B cell (primary cell): Measurements from ENCODE around the gene SLC25A21. TPM values are rescaled to one million over a fixed set of nuclear protein-coding genes. Genes with fewer than 3 reads are reported as not detected.

Experiments
- ATAC-seq: fragments of 200-7000 bp; cut with Tn5 transposase; one replicate; pipeline ENCODE4 v1.10.0; 2021; ENCODE audit warnings: low read depth, mild to moderate bottlenecking, moderate number of reproducible peaks, moderate library complexity
- CTCF ChIA-PET: fragments of 350-600 bp; sonication (Branson Sonifier 250); formaldehyde crosslinking; loops from one replicate; lab custom pipeline; 2021; ENCODE audit warnings: antibody characterized with exemption, inconsistent platforms; lab: Charles Lee
- POLR2A ChIA-PET: fragments of 350-600 bp; sonication (Branson Sonifier 250); formaldehyde crosslinking; loops from one replicate; lab custom pipeline; 2021; ENCODE audit warnings: antibody characterized with exemption; lab: Charles Lee
- DNase-seq: peaks from one replicate; pipeline ENCODE4 v3.0.0; 2013
- H2AFZ ChIP-seq: 2 replicates; pipeline ENCODE4 v1.6.1; 2012; ENCODE audit warnings: mild to moderate bottlenecking, low read depth, low read length; ENCODE audit not compliant: insufficient read depth, poor library complexity, severe bottlenecking
- H3K27ac ChIP-seq, 2 donors: 1 replicate in 1 of 2; 2 replicates in 1 of 2; pipeline ENCODE4 v1.5.1; 2012 to 2013; ENCODE audit warnings: low read length in 2 of 2, mild to moderate bottlenecking in 2 of 2, moderate library complexity in 1 of 2
- H3K27me3 ChIP-seq, 4 experiments: fragments of 200-600 bp in 1 of 4; sonication (generic) in 1 of 4; replicated peaks in 1 of 4; 1 replicate in 2 of 4; 2 replicates in 2 of 4; pipeline versions ENCODE4 v1.6.1 to v1.7.0; 2013 to 2016; ENCODE audit warnings: low read length in 3 of 4, mild to moderate bottlenecking in 2 of 4, mixed read lengths in 1 of 4, moderate library complexity in 1 of 4; ENCODE audit not compliant: insufficient read depth in 4 of 4, control insufficient read depth in 3 of 4; ENCODE audit errors: control extremely low read depth in 1 of 4
- H3K36me3 ChIP-seq, 2 experiments: replicated peaks in 1 of 2; 1 replicate in 1 of 2; 2 replicates in 1 of 2; pipeline versions ENCODE4 v1.6.1 to v1.7.1; 2013; ENCODE audit warnings: low read length in 1 of 2; ENCODE audit not compliant: insufficient read depth in 2 of 2, control insufficient read depth in 1 of 2; ENCODE audit errors: control extremely low read depth in 1 of 2, extremely low read depth in 1 of 2
- H3K4me1 ChIP-seq, 2 donors: fragments of 200-600 bp in 1 of 2; sonication (generic) in 1 of 2; 1 replicate in 1 of 2; 2 replicates in 1 of 2; pipeline versions ENCODE4 v1.5.1 to v1.6.1; 2013 to 2017; ENCODE audit warnings: low read length in 2 of 2; ENCODE audit not compliant: control insufficient read depth in 2 of 2, insufficient read depth in 2 of 2
- H3K4me2 ChIP-seq: replicated peaks from 2 replicates; pipeline ENCODE3; 2012; ENCODE audit warnings: mild to moderate bottlenecking, low read depth, low read length; ENCODE audit not compliant: poor library complexity, severe bottlenecking
- H3K4me3 ChIP-seq, 5 experiments: fragments of 200-600 bp in 1 of 5; sonication (generic) in 1 of 5; 1 replicate in 3 of 5; 2 replicates in 2 of 5; pipeline versions ENCODE4 v1.5.1 to v1.7.0; 2011 to 2016; ENCODE audit warnings: low read length in 4 of 5, mild to moderate bottlenecking in 4 of 5, low read depth in 2 of 5, control low read depth in 1 of 5, moderate library complexity in 1 of 5; ENCODE audit not compliant: insufficient read depth in 1 of 5; ENCODE audit errors: control extremely low read depth in 1 of 5, extremely low read depth in 1 of 5
- H3K79me2 ChIP-seq: fragments of 200-600 bp; sonication (generic); one replicate; pipeline ENCODE4 v1.6.0; 2016; ENCODE audit warnings: low read length; ENCODE audit not compliant: control insufficient read depth, insufficient read depth
- H3K9ac ChIP-seq: fragments of 200-600 bp; sonication (generic); 2 replicates; pipeline ENCODE4 v1.6.1; 2017; ENCODE audit warnings: mild to moderate bottlenecking, low read length, moderate library complexity
- H3K9me3 ChIP-seq, 3 donors: one replicate each; pipeline versions ENCODE4 v1.6.1 to v1.7.1; 2013; ENCODE audit warnings: low read length in 2 of 3; ENCODE audit not compliant: control insufficient read depth in 2 of 3, insufficient read depth in 1 of 3; ENCODE audit errors: control extremely low read depth in 1 of 3
- H4K20me1 ChIP-seq: 2 replicates; pipeline ENCODE4 v1.6.0; 2012; ENCODE audit warnings: mild to moderate bottlenecking, low read length; ENCODE audit not compliant: insufficient read depth, control insufficient read depth, poor library complexity, severe bottlenecking
- H3K27ac Mint-ChIP-seq: one replicate; pipeline ENCODE4 v1.8.0; 2021; ENCODE audit warnings: mixed read lengths
- H3K27me3 Mint-ChIP-seq: one replicate; pipeline ENCODE4 v1.8.0; 2021; ENCODE audit warnings: mixed read lengths
- H3K4me1 Mint-ChIP-seq: one replicate; pipeline ENCODE4 v1.8.0; 2021; ENCODE audit warnings: mixed read lengths
- H3K4me3 Mint-ChIP-seq: one replicate; pipeline ENCODE4 v1.8.0; 2021; ENCODE audit warnings: mixed read lengths
- H3K9me3 Mint-ChIP-seq: one replicate; pipeline ENCODE4 v1.8.0; 2022; ENCODE audit warnings: mixed read lengths; ENCODE audit not compliant: insufficient read depth
- CTCF ChIP-seq: fragments of 200-600 bp; IDR thresholded peaks from one replicate; pipeline ENCODE4 v1.8.0; 2022; ENCODE audit warnings: antibody characterized with exemption, mild to moderate bottlenecking
- EZH2 ChIP-seq: IDR thresholded peaks from 2 replicates; pipeline ENCODE4 v1.6.1; 2012; ENCODE audit warnings: borderline replicate concordance, low read depth, mild to moderate bottlenecking, moderate library complexity, low read length; ENCODE audit not compliant: insufficient read depth, poor library complexity, severe bottlenecking
- WGBS: methylation state at CpG from one replicate; pipeline ENCODE4 v1.1.5; 2013; ENCODE audit warnings: missing lambda C conversion rate; ENCODE audit not compliant: insufficient coverage; 5-methylcytosine and 5-hydroxymethylcytosine counted together
- intact Hi-C: fragments of 100-400 bp; cut with micrococcal nuclease; formaldehyde crosslinking; loops from one replicate; pipeline ENCODE4 v1.10.0; 2022
- polyA plus RNA-seq: library from polyadenylated mRNA; depleted of rRNA; stranded (reverse); fragments of >200 nt; gene quantifications from 2 replicates; pipeline ENCODE4 v1.2.3, GENCODE V29; 2012
- total RNA-seq, 2 donors: library from RNA; stranded (reverse); fragments of 120-200 nt in 1 of 2; gene quantifications; 1 replicate in 1 of 2; 2 replicates in 1 of 2; pipeline versions ENCODE4 v1.2.3 to v1.2.4, GENCODE V29; 2013 to 2022

The SLC25A21 gene
- total and polyA plus RNA-seq, 2 donors (not counting 1 experiment from before 2014, with no cell fraction given) = not detected

GRCh38 chr14:36690311-36691040 lies 481.9 kb downstream of the SLC25A21 start:
- Histone ChIP-seq H3K79me2 (no peaks in the 10 kb centered on the region), H4K20me1 (no peaks in the 10 kb centered on the region), H3K36me3 (no peaks in the 10 kb centered on the region), H2AFZ (no peak overlapping the region), H3K4me2 (no peak overlapping the region), H3K27me3 (no peaks in the 10 kb centered on the region), H3K9me3 (no peaks in the 10 kb centered on the region), H3K9ac (no peak overlapping the region), H3K4me3 (no peak overlapping the region), H3K4me1 (no peaks in the 10 kb centered on the region), H3K27ac (no peak overlapping the region)
- no peaks in the 10 kb centered on the region for H3K9me3 Mint-ChIP-seq
- H3K27ac Mint-ChIP-seq = no peak overlapping the region
- H3K27me3 Mint-ChIP-seq = no peaks in the 10 kb centered on the region
- intact Hi-C loops = no loop called here
- no peak for TF ChIP-seq CTCF
- no peak for TF ChIP-seq EZH2
- no peak overlapping the region for H3K4me3 Mint-ChIP-seq
- CTCF ChIA-PET = no interaction called here
- WGBS = no CpG with 5 or more reads among the region's 1 CpG
- H3K4me1 Mint-ChIP-seq = no peaks in the 10 kb centered on the region
- ATAC-seq = no peak
- POLR2A ChIA-PET = no interaction called here
- DNase-seq = no peak

- TF ChIP-seq CTCF (no peak), EZH2 (no peak)
- POLR2A ChIA-PET = no interaction called here
- no peak overlapping the region for H3K27ac ChIP-seq
- no peaks in the 10 kb centered on the region for H3K36me3 ChIP-seq
- H3K79me2 ChIP-seq = no peaks in the 10 kb centered on the region
- H3K4me1 Mint-ChIP-seq = no peaks in the 10 kb centered on the region
- intact Hi-C loops = no loop called here
- CTCF ChIA-PET = no interaction called here
- no peaks in the 10 kb centered on the region for H3K27me3 Mint-ChIP-seq
- H2AFZ ChIP-seq = no peak overlapping the region
- ATAC-seq = no peak
- no peaks in the 10 kb centered on the region for H3K27me3 ChIP-seq
- no peak for DNase-seq
- H4K20me1 ChIP-seq = no peaks in the 10 kb centered on the region
- no peak overlapping the region for H3K4me3 Mint-ChIP-seq
- no peak overlapping the region for H3K4me2 ChIP-seq
- no peak overlapping the region for H3K27ac Mint-ChIP-seq
- no peaks in the 10 kb centered on the region for H3K9me3 Mint-ChIP-seq
- no CpG with 5 or more reads among the region's 3 CpGs for WGBS
- no peak overlapping the region for H3K4me3 ChIP-seq
- H3K9me3 ChIP-seq = no peaks in the 10 kb centered on the region
- no peaks in the 10 kb centered on the region for H3K4me1 ChIP-seq
- no peak overlapping the region for H3K9ac ChIP-seq
Measured at GRCh38 chr14:36684946-36685345, 487.5 kb downstream of the SLC25A21 start.
